Measurements from ENCODE around the gene MARCHF3.
"Not testable (repeated sequence)": the region's sequence is repeated elsewhere in the genome, so short reads cannot be mapped to it uniquely, and the experiment has no call there.

The MARCHF3 gene

GRCh38 chr5:126953640-126954039 is 76.7 kb downstream of the MARCHF3 start:
- no peak for DNase-seq (ENCODE audit: low read depth)

GRCh38 chr5:126949475-126949874 is 80.9 kb downstream of the MARCHF3 start:
- DNase-seq (ENCODE audit: low read depth) = no peak

GRCh38 chr5:126948453-126948852 is 81.9 kb downstream of the MARCHF3 start:
- no peak for DNase-seq (ENCODE audit: low read depth)

GRCh38 chr5:126948011-126948355 is 82.4 kb downstream of the MARCHF3 start:
- DNase-seq (ENCODE audit: low read depth) = no peak

GRCh38 chr5:126947146-126948010 is 83.0 kb downstream of the MARCHF3 start:
- no peak for DNase-seq (ENCODE audit: low read depth)

GRCh38 chr5:126942908-126943307 is 87.5 kb downstream of the MARCHF3 start:
- DNase-seq (ENCODE audit: low read depth) = not testable (repeated sequence)

- DNase-seq (ENCODE audit: low read depth) = no peak
These were observed 89.0 kb downstream of the MARCHF3 start for GRCh38 chr5:126941403-126941802.

GRCh38 chr5:126939887-126940286 is 90.5 kb downstream of the MARCHF3 start:
- DNase-seq (ENCODE audit: low read depth) = no peak

GRCh38 chr5:126938466-126938865 is 91.9 kb downstream of the MARCHF3 start:
- peak; percentile 69 for DNase-seq (ENCODE audit: low read depth)

- peak; percentile 31 for DNase-seq (ENCODE audit: low read depth)
These were observed 92.6 kb downstream of the MARCHF3 start for GRCh38 chr5:126937771-126938170.

GRCh38 chr5:126936775-126937418 is 93.5 kb downstream of the MARCHF3 start:
- no peak for DNase-seq (ENCODE audit: low read depth)

GRCh38 chr5:126931963-126932660 is 98.2 kb downstream of the MARCHF3 start:
- DNase-seq (ENCODE audit: low read depth) = no peak

GRCh38 chr5:126928041-126928440 is 102.3 kb downstream of the MARCHF3 start:
- no peak for DNase-seq (ENCODE audit: low read depth)

- DNase-seq (ENCODE audit: low read depth) = no peak
These were observed 102.9 kb downstream of the MARCHF3 start for GRCh38 chr5:126927429-126927828.

GRCh38 chr5:126926187-126926586 is 104.2 kb downstream of the MARCHF3 start:
- no peak for DNase-seq (ENCODE audit: low read depth)

- DNase-seq (ENCODE audit: low read depth) = no peak
These were observed 104.9 kb downstream of the MARCHF3 start for GRCh38 chr5:126925482-126925881.

- no peak for DNase-seq (ENCODE audit: low read depth)
These were observed 105.9 kb downstream of the MARCHF3 start for GRCh38 chr5:126924331-126925033.

- DNase-seq (ENCODE audit: low read depth) = no peak
These were observed 108.9 kb downstream of the MARCHF3 start for GRCh38 chr5:126921241-126922091.

- DNase-seq (ENCODE audit: low read depth) = no peak
These were observed 110.1 kb downstream of the MARCHF3 start for GRCh38 chr5:126920291-126920690.

GRCh38 chr5:126919566-126919965 is 110.8 kb downstream of the MARCHF3 start:
- DNase-seq (ENCODE audit: low read depth) = no peak

GRCh38 chr5:126918615-126918957 is 111.8 kb downstream of the MARCHF3 start:
- no peak for DNase-seq (ENCODE audit: low read depth)

Data from HS-5 (cell line).